NCI-H2029 treated with DMSO at 0.1 percent for 48 hours (cell line): Measurements from ENCODE around the gene GNAI1.

Experiments
- DNase-seq: peaks from one replicate; lab custom pipeline; 2025; lab: John Stamatoyannopoulos, UW

The GNAI1 gene

DNA sequence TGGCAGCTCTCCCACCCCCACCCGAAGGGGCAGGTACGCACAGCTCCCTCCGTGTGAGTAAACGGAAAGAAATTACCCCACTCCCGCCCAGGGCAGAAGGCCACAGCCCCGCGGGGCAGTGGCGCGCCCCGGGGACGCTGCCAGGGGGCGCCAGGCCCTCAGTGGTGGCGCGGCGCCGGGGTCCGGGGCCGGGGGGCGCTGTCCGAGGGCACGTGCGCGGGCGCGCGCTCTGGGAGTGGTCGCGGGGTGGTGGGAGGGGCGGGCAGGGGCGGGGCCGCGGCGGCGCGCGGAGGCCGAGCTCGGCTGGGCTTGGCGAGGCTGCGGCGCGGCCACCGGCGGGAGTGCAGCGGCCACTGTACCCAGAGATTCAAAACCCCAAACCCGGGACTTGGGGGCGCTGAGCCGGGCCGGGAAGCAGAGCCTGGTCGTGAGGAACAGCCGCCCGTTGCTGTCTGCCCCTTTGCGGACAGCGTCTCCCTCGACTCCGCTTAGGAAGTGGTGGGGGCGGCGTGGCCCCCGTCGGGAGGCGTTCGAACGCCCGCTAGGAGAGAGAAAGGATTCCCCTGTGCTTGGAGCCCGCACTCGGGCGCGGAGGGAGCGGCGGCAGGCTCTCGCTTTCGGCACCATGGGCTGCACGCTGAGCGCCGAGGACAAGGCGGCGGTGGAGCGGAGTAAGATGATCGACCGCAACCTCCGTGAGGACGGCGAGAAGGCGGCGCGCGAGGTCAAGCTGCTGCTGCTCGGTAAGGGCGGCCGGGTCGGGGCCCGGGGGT, at the start of gene GNAI1:
Gene GNAI1 (plus strand): TSS at position 296 of the 773 bp plus-strand sequence. CDS start 330 bp downstream, at position 626.
- no peak for DNase-seq

DNA sequence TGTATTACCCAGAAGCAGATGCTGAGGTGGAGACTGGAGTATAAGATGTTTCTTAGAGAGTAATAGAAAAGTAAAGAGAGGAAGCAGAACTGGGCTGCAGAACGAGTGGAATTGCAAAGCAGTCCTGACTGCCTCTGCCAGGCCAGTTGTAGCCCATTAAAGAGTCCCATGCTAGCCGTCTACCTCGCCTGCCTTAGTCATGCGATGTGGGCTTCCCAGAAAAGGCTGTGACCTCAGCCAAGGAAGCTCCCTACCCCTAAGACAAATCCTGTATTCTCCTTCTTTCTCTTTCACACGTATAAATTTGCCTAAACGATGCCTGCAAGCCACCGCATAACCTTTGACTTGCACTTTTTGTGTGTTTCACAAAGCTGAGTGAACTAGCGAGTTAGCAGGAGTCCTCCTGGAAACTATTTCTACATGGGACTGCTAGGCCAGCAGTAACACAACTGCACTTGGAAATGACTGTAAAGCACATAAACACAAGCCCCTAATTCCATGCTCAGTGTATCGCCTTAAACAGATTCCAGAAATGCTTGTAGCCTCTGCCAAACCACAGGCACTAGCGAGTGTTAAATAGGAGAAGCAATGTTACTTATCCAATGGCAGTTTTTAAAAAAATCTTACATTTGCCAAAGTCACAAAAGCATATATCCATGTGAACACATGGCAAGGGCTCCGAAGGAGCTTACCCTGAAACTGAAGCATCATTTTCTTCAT, 47.4 kb upstream of the GNAI1 start:
- no peak for DNase-seq

DNA sequence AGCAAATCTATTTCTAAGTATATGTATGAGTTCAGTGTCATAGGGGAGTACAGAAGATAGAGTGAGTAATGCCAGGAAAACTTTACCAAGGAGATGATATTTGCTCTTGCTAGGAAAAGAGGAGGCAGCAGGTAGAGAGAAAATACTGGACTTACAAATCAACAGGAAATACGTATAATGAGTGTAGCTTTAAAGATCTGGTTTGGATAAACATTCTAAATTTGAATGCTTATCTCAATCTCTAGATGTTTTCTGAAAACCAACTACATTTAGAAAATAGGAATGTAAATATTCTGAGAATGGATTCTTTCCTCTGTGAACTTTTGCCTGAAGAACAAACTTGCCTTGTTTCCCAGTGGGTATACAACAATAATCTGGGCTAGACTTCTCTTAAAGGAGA, 46.9 kb upstream of the GNAI1 start:
- no peak for DNase-seq

DNA sequence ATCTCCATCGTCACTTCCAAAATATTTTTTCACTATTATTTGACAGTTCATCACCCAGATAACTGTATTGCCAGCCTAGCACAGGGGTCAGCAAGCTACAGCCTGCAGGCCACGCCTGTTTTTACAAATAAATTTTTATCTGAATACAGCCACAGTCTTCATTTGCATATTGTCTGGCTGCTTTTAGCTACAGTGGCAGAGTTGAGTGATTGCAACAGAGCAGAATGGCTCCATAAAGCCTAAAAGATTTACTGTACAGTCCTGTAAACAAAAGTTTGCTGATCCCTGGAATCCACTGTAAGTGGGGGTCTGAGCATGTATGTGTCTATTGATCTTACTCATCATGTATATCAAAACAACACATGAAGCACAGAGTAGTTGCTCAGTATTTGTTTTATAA, 45.9 kb upstream of the GNAI1 start:
- no peak for DNase-seq

DNA sequence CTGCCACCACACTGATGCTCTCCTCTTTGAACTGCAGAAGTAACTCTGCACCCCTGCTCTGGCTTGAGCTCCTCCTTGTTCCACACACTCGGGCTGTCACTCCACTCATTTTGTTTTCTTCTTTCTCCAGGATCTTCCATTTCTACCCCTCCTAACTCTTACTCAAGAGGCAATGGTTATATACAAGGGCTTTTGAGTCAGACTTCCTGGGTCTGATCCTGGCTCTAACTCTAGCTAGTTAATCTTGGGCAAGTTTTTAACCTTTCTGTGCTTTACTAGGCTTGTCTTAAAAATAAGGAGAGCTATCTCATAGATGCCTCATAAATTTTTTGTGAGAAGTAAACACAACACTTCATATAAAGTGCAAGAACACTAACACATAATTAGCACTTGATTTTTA, 45.3 kb upstream of the GNAI1 start:
- DNase-seq: no peak

DNA sequence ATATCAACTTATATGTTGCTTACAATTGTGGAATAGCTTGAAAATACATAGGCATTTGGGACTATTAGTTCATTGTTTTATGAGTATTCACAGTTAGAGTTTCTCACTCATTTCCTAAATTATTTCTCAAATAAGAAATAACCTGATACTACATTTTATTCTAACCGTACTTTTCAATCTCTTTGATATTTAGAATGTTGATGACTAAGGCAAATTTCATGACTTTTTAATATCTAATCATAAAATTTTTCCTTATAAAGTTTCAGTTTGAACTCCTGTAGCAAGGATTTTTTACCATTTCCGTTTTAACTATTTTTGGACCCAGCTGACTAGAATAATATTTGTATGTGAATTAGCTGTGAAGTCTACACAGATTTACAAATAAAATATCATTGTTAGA, 41.3 kb upstream of the GNAI1 start:
- no peak for DNase-seq

DNA sequence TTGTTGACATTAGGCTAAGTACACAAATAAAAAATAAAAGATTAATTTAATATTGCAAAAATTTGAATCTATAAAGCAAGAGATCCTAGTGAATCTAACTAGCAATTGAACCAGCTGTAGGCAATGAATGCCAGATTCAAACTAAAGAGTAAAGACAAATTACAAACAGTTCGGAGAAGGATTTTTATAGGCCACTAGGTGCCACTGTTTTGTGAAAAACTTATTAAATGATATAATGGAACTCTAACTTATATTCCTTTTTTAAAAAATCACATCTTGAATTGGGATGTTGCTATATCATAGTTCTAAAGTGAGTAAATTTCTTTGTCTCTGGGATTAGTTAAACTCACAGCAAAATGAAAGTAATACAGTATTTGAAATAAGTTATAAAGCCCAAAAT, 39.1 kb upstream of the GNAI1 start:
- no peak for DNase-seq

DNA sequence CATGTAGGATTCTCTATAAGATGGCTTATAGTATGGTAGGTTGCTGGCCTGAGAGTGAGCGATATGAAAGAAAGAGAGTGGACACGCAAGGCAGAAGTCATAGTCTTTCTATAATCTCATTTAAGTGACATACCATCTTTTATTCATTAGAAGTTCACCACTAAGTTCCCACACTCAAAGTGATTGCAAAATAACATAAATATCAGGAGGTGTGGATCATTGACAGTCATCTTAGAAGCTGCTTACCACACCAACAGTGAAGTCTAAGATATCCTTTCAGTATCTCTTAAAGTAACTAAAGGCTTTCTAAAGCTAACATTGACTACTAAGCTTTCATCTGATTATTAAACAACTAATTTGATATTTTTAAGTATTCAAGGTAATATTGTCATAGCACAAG, 36.9 kb upstream of the GNAI1 start:
- no peak for DNase-seq

DNA sequence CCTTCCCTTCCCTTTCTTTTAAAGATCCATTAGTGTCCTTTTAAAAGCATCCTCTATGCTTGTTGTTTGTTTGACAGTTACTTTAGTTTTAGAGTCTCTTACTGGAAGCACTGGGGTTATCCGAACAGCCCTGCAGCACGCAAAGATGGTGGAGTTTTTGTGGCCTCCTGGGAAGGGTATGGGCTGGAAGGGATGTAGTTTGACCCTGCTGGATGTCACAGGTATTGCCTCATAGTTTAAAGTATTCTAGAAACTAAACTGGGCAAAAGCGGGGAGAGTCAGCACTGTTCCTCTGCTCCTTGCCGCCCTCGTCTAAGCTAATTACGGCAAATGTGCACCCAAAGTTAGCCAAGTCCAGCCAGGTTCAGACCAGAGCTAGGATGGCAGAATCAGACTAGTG, 35.8 kb upstream of the GNAI1 start:
- no peak for DNase-seq

DNA sequence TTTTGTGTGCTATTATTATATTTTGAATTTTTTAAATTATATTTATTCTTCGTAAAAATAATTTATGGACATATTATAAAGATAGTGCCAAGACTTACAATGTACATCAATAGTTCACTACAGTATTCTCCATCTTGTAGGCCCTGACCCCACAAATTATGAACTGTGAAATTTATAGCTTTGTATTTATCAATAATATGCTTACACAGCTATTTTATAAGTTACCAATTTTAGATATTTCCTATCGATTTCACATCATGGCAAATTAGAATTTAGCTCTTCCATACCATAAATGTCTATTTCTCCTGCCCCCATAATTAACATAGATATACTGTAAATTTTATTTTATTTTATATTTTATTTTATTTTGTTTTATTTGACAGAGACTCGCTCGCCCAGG, 34.4 kb upstream of the GNAI1 start:
- DNase-seq: no peak

DNA sequence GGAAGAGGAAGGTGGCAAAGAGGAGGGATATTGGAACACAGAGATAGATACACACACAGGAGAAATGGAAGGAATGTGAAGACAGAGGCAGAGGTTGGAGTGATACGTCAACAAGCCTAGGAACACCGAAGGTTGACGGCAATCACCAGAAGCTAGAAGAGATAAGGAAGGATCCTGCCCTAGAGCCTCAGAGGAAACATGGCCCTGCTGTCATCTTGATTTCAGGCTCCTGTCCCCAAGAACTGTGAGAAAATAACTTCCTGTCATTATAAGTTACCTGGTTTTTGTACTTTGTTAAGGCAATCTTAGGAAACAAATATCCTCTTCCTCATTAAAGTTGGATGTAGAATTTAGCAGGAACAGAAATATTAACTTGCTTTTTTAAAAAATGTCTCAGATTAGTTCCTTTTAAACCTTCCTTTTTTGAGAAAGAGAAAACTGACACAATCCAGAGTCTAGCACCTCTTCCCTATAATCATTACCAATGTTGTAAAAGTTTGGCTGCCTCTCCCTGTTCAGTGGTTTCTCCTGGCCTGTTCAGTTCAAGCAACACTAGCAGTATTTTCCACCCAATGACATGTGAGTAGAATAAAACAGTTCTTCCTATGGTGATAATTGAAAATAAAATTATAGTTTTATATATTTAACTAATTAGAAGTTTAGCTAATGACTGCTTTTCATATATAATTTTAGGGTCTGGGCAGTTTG, 28.8 kb upstream of the GNAI1 start:
- no peak for DNase-seq

DNA sequence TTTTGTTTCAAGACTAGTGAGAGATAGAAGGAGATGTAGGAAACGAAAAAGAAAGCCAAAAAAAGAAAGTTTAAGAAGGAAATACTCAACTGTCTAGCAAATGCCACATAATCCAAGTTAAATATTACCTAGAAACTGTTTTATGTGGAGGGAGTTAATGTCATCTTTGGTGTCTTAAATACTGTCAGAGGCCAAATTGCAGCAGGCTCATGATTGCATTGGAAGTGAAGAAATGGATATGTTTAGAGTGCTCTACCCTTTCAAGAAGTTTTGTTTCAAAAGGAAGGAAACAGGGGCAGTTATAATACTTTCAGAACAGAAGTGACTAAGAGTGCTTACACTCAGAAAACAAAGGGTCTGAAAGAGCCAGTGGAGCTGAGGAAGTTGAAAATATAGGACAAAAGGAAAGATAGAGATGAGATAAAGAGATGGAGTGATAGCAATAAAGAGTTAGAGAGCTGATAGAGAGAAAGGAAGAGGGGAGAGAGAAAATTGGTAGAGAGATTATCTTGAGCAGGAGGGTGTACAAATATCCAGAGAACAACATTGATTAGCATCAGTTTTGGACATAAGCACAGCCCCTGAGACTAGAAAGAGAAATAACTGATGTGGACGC, 28.0 kb upstream of the GNAI1 start:
- no peak for DNase-seq

DNA sequence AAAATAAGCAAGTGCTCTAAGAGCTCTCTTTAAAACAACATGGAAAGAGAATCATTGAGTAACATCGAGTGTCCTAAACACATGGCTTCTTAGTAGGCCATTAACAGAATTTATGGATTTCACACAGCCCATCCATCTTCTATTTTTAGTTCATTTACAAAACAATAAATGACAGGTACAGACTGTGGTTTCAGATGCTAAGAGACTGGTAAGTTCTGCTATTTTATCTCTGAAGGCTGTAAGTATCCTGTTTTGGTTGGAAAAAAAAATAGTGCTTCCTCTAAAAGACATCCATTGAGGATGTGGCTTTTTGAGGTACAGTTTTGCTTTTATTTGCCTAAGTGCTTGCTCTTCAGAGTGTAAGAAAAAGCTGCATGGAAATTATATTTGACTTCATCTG, 27.4 kb upstream of the GNAI1 start:
- no peak for DNase-seq

DNA sequence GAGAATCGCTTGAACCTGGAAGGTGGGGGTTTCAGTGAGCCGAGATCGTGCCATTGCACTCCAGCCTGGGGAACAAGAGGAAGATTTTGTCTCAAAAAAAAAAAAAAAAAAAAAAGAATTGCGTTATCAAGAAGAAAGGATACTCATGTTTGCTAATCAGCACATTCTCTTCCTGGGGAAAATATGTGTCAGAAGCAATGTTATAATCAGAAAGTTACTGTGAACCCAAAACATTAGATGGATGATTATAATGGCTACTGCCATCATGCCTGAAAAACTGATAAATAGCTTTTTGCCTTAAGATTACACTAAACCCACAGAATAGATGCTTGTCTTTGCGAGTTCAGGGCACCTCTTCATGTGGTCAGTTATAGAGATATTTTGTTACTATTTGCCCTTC, 24.3 kb upstream of the GNAI1 start:
- no peak for DNase-seq

DNA sequence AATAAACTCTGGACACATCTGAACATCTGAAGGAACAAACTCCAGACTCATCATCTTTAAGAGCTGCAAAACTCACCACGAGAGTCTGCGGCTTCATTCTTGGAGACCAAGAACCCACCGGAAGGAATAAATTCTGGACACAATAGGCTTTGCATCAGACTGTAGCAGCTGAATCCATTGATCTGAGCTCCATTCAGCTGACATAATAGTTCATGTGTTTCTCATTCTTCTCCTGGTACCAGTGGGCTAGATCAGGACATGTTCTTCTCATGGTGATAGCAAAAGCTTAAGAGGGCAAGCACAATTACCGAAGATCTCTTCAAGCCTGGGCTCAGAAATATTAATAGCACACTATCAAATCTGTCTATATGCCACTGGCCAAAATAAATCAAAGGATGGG, 20.5 kb upstream of the GNAI1 start:
- no peak for DNase-seq

DNA sequence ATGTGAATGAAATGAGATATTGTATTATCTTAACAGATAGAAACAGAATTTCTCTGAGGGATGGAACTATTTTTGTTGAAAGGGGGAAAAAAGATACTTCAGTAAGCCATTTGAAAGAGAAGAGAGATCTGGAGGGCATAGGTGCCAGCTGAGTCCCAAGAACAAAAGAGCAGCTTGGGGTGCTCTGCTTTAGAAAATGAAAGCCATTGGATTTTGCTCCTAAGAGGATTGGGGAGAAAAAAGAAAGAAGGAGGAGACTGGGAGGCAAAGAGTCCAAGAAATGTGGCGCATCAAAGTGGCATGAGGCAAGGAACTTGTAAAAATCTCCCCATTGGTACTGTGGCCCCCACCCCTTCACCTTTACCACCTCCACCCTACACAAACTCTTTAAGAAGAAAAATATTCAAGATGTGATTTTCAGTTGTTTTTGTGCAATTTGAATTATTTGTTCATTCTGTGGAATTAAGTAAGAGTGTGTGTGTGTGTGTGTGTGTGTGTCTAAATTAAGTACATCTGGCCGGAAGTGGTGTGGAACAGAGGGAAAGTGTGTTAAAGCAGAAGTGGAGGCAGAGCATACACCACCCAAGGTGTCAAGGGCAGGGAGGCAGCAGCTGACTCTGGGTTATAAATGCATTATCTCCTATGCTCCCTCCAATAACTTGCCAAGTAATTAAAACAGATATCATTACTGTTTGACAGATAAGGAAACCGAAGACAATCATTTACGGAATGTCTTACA, 9.9 kb upstream of the GNAI1 start:
- no peak for DNase-seq

DNA sequence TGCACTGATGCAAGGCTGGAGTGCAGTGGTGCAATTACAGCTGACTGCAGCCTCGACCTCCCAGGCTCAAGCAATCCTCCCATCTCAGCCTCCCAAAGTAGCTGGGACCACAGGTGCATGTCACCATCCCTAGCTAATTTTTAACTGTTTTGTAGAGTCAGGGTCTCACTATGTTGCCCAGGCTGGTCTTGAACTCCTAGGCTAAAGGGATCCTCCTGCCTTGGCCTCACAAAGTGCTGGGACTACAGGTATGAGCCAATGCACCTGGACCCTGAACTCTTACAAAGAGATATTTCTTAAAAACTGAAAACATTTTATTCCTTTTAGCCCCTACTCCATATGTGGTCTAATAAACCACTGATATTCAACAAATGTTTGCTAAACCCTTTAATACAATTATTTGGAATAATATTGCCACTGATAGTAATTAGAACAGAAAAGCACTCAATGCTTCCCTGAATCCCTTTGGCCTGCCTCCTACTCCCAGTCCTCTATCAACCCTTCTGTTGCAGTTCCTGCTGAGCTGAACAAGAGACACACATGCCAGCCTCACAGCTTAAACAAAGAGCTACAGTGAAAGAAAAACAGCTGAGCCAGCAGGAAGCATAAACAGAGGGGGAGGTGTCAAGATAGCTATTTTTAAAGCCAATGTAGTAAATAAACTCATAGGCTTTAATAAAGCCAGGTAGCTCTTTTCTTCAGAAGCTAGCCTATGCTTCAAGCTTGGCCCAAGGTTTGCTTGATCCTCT, 7.0 kb upstream of the GNAI1 start:
- DNase-seq: peak; percentile 61

DNA sequence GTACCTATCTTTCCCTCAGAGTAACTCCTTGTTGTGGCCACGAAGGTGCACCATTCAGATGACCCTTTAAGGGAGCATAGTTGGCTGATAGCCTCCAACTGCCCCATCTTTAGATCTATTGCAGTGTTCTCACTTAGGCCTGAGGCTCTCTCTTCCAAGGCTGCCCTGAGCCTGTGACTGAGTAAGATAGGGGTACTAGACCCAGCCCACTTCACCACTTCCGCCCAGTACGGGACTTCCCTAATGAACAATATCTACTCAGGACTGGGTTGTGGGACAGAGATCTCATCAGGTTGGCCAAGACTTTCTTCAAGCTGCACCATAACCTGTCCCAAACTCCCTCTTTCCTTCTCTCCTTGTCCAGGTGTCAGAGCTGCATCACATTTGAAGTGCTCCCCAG, 5.7 kb upstream of the GNAI1 start:
- no peak for DNase-seq

DNA sequence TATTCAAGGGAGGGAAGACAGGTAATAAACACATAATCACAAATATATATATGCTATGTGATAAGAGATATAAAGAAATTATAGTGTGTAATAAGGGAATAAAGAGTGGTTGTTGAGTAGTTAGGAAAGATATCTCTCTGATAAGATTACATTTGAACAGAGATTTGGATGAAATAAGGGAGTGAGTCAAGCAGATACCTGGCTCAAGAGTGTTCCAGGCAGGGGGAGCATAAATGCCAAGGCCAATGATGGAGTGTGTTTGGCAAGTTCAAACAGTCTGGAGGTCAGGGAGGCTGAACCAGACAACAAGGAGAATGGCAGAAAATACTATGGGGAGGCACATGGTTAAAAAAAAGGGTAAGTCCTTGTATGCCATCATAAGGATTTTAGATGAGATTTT, 4.8 kb upstream of the GNAI1 start:
- no peak for DNase-seq

DNA sequence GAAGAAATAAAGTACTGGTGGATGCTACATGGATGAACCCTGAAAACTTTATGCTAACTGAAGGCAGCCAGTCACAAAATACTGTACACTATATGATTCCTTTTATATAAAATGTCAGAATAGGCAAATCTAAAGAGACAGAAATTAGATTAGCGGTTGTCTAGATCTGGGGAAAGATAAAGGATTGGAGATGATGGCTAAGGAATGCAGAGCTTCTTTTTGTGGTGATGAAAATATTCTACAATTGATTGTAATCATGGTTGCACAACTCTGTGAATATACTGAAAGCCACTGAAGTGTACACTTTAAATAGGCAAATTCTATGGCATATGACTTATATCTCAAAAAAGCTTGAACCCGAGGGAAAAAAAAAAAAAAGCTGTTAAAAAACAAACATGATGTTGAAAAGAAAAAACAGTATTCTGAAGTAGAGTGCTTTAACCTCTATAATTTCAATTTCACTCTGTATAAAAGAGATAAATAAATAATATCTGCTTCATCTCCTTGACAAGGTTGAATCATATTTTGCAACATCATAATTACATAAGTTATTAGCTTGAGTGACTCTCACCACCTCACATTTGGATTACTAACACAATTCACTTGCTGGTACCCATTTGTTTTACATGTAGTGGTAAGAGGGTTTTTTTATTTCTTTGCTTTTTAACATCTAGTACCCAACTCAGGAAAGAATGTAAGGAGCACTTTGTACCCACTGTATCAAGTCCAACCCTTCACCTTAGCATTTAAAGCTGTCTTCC, 2.8 kb upstream of the GNAI1 start:
- DNase-seq: no peak

DNA sequence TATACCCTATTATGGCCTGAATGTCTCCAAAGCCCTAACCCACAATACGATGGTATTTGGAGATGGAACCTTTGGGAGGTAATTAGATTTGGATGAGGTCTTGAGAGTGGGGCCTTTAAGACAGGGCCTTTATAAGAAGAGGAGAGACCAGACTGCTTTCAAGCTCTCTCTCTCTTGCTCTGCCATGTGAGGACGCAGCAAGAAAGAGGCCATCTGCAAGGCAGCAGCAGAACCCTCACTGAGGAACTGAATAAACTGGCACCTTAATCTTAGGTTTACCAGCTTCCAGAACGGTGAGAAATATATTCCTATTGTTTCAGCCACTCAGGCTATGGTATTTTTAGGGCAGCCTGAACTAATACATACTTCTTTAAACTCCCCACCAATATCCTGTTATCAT, 2.0 kb upstream of the GNAI1 start:
- no peak for DNase-seq
